HG02840 (cell line): ENCODE data around the gene CYP51A1.
"Not testable (repeated sequence)": the region's sequence is repeated elsewhere in the genome, so short reads cannot be mapped to it uniquely, and the experiment has no call there.

ENCODE experiments used
- ATAC-seq: cut with Tn5 transposase; IDR thresholded peaks from one replicate; pipeline ENCODE4 v1.9.1; 2021; ENCODE audit warnings: mild to moderate bottlenecking, moderate library complexity, moderate number of reproducible peaks; ENCODE audit not compliant: unreplicated experiment, low FRiP score

CYP51A1 gene

GRCh38 chr7:92134271-92135051 is at the start of gene CYP51A1:
Gene CYP51A1, minus strand, starts transcription at chr7:92134477. Its CDS starts 113 bp downstream, at chr7:92134364.
- ATAC-seq: peak; percentile 88

- peak; percentile 97 for ATAC-seq
Observed at GRCh38 chr7:92178928-92179924, 44.9 kb upstream of the CYP51A1 start, which contains the start of gene LRRD1. Gene LRRD1, minus strand, starts transcription at chr7:92179142. Its CDS starts 13,940 bp downstream, at chr7:92165202.

- no peak for ATAC-seq
Observed at GRCh38 chr7:92177362-92177761, 43.1 kb upstream of the CYP51A1 start.

- ATAC-seq: not testable (repeated sequence)
Observed at GRCh38 chr7:92169529-92169928, 35.3 kb upstream of the CYP51A1 start.

- ATAC-seq: no peak
Observed at GRCh38 chr7:92161271-92161670, 27.0 kb upstream of the CYP51A1 start.

GRCh38 chr7:92158660-92159575 is 24.6 kb upstream of the CYP51A1 start:
- ATAC-seq: no peak

GRCh38 chr7:92156990-92157389 is 22.7 kb upstream of the CYP51A1 start:
- no peak for ATAC-seq

GRCh38 chr7:92155108-92155739 is 20.9 kb upstream of the CYP51A1 start:
- ATAC-seq: no peak

GRCh38 chr7:92150450-92151017 is 16.3 kb upstream of the CYP51A1 start:
- ATAC-seq: no peak

GRCh38 chr7:92149736-92150239 is 15.5 kb upstream of the CYP51A1 start:
- ATAC-seq: no peak

GRCh38 chr7:92143192-92143880 is 9.1 kb upstream of the CYP51A1 start:
- not testable (repeated sequence) for ATAC-seq

- not testable (repeated sequence) for ATAC-seq
Observed at GRCh38 chr7:92142791-92143190, 8.5 kb upstream of the CYP51A1 start.

- no peak for ATAC-seq
Observed at GRCh38 chr7:92141161-92141560, 6.9 kb upstream of the CYP51A1 start.

GRCh38 chr7:92137557-92137956 is 3.3 kb upstream of the CYP51A1 start:
- ATAC-seq: no peak

GRCh38 chr7:92135052-92135889 is 994 bp upstream of the CYP51A1 start:
- ATAC-seq: no peak

GRCh38 chr7:92133737-92134270 is 473 bp downstream of the CYP51A1 start:
- peak; percentile 34 for ATAC-seq

- peak; percentile 12 for ATAC-seq
Observed at GRCh38 chr7:92133133-92133736, 1.0 kb downstream of the CYP51A1 start.
